NCI-H1092 (cell line): ENCODE measurements around the gene CSAG2.
"Not testable (repeated sequence)": the region's sequence is repeated elsewhere in the genome, so short reads cannot be mapped to it uniquely, and the experiment has no call there.

Source experiments
- DNase-seq: peaks from one replicate; lab custom pipeline; 2025; lab: John Stamatoyannopoulos, UW

Gene CSAG2

GRCh38 chrX:152709173-152709572 lies at the start of gene CSAG2:
Gene CSAG2 (minus strand): TSS chrX:152709273. CDS start chrX:152709112, 161 bp downstream.
- DNase-seq: not testable (repeated sequence)

- not testable (repeated sequence) for DNase-seq
Observed at GRCh38 chrX:152754871-152755270, 45.8 kb upstream of the CSAG2 start.

GRCh38 chrX:152753686-152754650 lies 44.9 kb upstream of the CSAG2 start, which contains the start of gene MAGEA2:
Gene MAGEA2 (minus strand): TSS chrX:152753842. CDS start chrX:152751363, 2,479 bp downstream.
- not testable (repeated sequence) for DNase-seq

- no peak for DNase-seq
Observed at GRCh38 chrX:152738560-152738959, 29.5 kb upstream of the CSAG2 start.

DNA sequence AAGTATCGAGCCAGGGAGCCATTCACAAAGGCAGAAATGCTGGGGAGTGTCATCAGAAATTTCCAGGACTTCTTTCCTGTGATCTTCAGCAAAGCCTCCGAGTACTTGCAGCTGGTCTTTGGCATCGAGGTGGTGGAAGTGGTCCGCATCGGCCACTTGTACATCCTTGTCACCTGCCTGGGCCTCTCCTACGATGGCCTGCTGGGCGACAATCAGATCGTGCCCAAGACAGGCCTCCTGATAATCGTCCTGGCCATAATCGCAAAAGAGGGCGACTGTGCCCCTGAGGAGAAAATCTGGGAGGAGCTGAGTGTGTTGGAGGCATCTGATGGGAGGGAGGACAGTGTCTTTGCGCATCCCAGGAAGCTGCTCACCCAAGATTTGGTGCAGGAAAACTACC lies 27.5 kb upstream of the CSAG2 start:
- not testable (repeated sequence) for DNase-seq

GRCh38 chrX:152735860-152736511 lies 26.9 kb upstream of the CSAG2 start:
- no peak for DNase-seq

GRCh38 chrX:152735101-152735500 lies 26.0 kb upstream of the CSAG2 start:
- DNase-seq: no peak

DNA sequence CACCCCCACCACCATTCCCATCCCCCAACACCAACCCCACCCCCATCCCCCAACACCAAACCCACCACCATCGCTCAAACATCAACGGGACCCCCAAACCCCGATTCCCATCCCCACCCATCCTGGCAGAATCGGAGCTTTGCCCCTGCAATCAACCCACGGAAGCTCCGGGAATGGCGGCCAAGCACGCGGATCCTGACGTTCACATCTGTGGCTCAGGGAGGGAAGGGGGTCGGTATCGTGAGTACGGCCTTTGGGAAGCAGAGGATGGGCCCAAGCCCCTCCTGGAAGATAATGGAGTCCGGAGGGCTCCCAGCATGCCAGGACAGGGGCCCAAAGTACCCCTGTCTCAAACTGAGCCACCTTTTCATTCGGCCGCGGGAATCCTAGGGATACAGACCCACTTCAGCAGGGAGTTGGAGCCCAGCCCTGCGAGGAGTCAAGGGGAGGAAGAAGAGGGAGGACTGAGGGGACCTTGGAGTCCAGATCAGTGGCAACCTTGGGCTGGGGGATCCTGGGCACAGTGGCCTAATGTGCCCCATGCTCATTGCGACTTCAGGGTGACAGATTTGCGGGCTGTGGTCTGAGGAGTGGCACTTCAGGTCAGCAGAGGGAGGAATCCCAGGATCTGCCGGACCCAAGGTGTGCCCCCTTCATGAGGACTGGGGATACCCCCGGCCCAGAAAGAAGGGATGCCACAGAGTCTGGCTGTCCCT lies 25.2 kb upstream of the CSAG2 start:
- DNase-seq: not testable (repeated sequence)

DNA sequence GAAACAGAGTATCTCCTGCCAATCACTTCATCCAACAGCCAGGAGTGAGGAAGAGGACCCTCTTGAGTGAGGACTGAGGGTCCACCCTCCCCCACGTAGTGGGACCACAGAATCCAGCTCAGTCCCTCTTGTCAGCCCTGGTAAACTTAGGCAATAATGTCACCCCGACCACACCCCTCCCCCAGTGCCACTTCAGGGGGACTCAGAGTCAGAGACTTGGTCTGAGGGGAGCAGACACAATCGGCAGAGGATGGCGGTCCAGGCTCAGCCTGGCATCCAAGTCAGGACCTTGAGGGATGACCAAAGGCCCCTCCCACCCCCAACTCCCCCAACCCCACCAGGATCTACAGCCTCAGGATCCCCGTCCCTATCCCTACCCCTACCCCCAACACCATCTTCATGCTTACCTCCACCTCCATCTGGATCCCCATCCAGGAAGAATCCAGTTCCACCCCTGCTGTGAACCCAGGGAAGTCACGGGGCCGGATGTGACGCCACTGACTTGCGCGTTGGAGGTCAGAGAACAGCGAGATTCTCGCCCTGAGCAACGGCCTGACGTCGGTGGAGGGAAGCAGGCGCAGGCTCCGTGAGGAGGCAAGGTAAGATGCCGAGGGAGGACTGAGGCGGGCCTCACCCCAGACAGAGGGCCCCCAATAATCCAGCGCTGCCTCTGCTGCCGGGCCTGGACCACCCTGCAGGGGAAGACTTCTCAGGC lies 24.3 kb upstream of the CSAG2 start, which contains the start of the genes CSAG1 and MAGEA12:
Gene CSAG1, minus strand, starts transcription at position 461 of the 715 bp plus-strand sequence. CDS start 1,261 bp downstream, outside the sequence.
Gene MAGEA12, plus strand, starts transcription at position 497 of the 715 bp plus-strand sequence. CDS start 2,405 bp downstream, outside the sequence.
- DNase-seq: no peak

DNA sequence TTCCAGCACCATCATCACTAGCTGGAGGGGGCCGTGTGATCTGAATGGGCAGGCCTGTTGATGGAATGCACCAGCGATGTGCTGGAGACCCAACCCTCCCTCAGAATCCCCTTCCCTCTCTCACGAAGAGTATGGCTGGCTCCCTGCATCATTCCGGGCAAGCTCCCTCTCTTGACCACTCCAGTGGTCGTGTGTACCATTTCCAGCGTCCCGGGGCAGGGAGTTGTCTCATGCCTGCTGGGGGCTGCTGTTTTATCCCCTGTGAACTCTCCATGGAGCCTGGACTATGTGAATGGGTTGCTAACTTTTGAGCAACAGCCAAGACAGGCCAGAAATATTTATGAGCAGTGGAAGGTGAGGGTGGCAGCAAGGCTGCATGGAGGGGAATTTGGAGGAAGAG lies 16.3 kb upstream of the CSAG2 start:
- DNase-seq: no peak

- DNase-seq: not testable (repeated sequence)
Observed at GRCh38 chrX:152713815-152714787, 5.0 kb upstream of the CSAG2 start, which contains the start of gene MAGEA2B. Gene MAGEA2B (plus strand): TSS chrX:152714628. CDS start chrX:152717107, 2,479 bp downstream.

DNA sequence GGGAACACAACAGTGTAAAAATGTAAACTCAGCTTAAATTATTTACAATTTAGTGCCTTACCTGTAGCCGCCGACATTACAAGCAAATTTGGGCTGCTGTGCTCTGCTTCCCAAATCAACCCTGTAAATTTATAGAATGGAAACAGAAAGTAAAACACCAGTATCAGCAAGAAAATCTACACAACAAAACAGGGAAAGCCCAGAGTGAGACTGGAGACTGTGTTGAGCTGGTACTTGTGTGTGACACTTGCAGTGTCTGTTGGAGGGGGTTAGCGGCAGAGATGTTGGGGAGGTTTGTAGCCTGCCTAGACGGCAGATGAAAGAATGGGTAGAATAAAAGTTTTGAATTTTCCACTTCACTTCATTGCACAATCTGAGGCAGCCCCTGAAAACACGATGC lies 4.1 kb upstream of the CSAG2 start:
- DNase-seq: not testable (repeated sequence)

DNA sequence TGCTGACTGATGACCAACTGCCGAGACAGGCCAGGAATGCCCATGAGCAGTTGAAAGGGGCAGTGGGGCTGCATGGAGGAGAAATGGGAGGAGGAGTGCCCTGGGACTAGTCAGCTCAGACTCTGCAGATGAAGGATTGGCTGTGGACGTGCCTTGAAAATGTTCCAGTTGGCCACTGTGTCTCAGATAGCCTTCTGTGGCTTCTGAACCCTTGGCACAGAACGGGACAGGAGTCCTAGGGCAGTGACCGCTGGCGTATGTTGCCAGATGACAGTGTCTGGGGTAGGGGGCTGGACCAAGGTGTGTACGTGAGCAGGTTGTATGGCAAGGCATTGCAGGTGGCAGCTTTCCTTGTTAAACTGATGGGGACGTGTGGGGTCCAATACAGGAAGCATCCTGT lies 2.6 kb downstream of the CSAG2 start:
- not testable (repeated sequence) for DNase-seq

- DNase-seq: not testable (repeated sequence)
Observed at GRCh38 chrX:152700390-152700789, 8.7 kb downstream of the CSAG2 start.

GRCh38 chrX:152697952-152698931 lies 10.8 kb downstream of the CSAG2 start, which contains the start of gene MAGEA3:
Gene MAGEA3 (plus strand): TSS chrX:152698794. CDS start chrX:152700833, 2,039 bp downstream.
- DNase-seq: not testable (repeated sequence)

- not testable (repeated sequence) for DNase-seq
Observed at GRCh38 chrX:152681012-152681411, 28.1 kb downstream of the CSAG2 start.

DNA sequence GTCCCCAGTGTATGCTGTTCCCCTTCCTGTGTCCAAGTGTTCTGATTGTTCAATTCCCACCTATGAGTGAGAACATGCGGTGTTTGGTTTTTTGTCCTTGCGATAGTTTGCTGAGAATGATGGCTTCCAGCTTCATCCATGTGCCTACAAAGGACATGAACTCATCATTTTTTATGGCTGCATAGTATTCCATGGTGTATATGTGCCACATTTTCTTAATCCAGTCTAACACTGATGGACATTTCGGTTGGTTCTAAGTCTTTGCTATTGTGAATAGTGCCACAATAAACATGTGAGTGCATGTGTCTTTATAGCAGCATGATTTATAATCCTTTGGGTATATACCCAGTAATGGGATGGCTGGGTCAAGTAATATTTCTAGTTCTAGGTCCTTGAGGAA lies 34.4 kb downstream of the CSAG2 start:
- DNase-seq: not testable (repeated sequence)

DNA sequence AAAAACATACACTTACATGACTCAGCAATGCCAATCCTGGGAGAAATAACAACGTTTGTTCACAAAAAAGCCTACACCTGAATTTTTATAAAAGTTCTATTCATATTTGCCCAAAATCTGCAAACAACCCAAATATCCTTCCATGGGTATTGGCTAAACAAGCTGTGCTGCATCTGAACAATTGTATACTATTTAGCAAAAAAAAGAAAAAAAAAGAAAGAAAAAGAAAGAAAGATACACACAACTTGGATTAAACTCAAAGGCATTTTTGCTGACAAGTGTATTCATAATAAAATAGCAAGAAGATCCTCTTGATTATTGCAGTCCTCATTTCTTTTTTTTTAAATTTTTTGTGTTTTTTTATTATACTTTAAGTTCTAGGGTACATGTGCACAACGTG lies 34.9 kb downstream of the CSAG2 start:
- no peak for DNase-seq
